Spleen (tissue), 7 donors: ENCODE data around the gene METTL26.

Source experiments
- POLR2A ChIP-seq, 3 donors: fragments of 450-650 bp; IDR thresholded peaks; one replicate each; pipeline ENCODE4 v1.5.1; 2017; ENCODE audit warnings: antibody characterized with exemption in 3 of 3, mild to moderate bottlenecking in 1 of 3
- POLR2AphosphoS5 ChIP-seq, 3 donors: sonication (generic); formaldehyde crosslinking; IDR thresholded peaks; one replicate each; pipeline ENCODE4 v1.5.1; 2017; ENCODE audit warnings: antibody characterized with exemption in 3 of 3
- TF ChIP-seq, protein P1 (sequence below), 11 experiments: fragments of 200-600 bp in 7 of 11; fragments of 450-650 bp in 4 of 11; sonication (generic) in 4 of 11; IDR thresholded peaks in 8 of 11; conservative IDR thresholded peaks in 3 of 11; 1 replicate in 7 of 11; 2 replicates in 4 of 11; pipeline versions ENCODE4 v1.4.0 to v1.8.0; 2016 to 2021; ENCODE audit warnings: antibody characterized with exemption in 11 of 11, inconsistent platforms in 4 of 11, mild to moderate bottlenecking in 1 of 11
- donor health status: DM: no; HTN: no; CAD: no; lungs with moderate emphysema.
- donor health status: DM: no; HTN: no; CAD: no.
- donor health status: DM: no; HTN: no; CAD: no.

DNA sequence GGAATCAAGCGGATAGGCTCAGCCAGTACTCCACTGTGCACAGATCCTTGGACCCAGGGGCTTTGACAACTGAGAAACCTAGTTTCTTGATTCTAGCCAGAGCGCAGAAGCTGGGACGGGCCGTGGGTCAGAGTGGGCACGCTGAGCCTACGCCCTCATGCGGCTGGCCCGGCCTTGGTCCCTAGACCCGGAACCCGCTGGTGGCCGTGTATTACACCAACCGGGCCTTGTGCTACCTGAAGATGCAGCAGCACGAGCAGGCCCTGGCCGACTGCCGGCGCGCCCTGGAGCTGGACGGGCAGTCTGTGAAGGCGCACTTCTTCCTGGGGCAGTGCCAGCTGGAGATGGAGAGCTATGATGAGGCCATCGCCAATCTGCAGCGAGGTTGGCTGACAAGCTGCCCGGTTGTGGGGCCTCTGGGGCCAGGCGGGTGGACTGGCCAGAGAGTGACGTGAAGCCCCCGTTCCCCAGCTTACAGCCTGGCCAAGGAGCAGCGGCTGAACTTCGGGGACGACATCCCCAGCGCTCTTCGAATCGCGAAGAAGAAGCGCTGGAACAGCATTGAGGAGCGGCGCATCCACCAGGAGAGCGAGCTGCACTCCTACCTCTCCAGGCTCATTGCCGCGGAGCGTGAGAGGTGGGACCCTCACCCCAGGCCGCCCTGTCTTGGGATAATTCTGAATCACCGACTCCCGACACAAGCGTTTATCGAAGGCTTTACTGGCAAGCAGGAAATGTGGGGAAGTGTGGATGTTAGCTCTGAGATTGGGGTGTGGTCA is 45.1 kb upstream of the METTL26 start:
- TF ChIP-seq, protein P1, sequence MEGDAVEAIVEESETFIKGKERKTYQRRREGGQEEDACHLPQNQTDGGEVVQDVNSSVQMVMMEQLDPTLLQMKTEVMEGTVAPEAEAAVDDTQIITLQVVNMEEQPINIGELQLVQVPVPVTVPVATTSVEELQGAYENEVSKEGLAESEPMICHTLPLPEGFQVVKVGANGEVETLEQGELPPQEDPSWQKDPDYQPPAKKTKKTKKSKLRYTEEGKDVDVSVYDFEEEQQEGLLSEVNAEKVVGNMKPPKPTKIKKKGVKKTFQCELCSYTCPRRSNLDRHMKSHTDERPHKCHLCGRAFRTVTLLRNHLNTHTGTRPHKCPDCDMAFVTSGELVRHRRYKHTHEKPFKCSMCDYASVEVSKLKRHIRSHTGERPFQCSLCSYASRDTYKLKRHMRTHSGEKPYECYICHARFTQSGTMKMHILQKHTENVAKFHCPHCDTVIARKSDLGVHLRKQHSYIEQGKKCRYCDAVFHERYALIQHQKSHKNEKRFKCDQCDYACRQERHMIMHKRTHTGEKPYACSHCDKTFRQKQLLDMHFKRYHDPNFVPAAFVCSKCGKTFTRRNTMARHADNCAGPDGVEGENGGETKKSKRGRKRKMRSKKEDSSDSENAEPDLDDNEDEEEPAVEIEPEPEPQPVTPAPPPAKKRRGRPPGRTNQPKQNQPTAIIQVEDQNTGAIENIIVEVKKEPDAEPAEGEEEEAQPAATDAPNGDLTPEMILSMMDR (IDR thresholded peaks at IDR 0.05 in 8 of 11, conservative IDR thresholded peaks at IDR 0.05 in 3 of 11): no peak
- TF ChIP-seq POLR2A (IDR thresholded peaks at IDR 0.05): no peak
- peak in 2 of 3 donors; percentile 31 to 66 for TF ChIP-seq POLR2AphosphoS5 (IDR thresholded peaks at IDR 0.05)
